K562 (cell line): ENCODE measurements around the gene VIPR2. TPM values are rescaled to one million over a fixed set of nuclear protein-coding genes. Genes with fewer than 3 reads are reported as not detected.

ENCODE experiments used
- BCL6 ChIP-seq: fragments of 250-450 bp; sonication (Bioruptor Pico); IDR thresholded peaks from 2 replicates; pipeline ENCODE4 v1.4.0; 2020
- CCAR2 ChIP-seq: fragments of 200-400 bp; formaldehyde crosslinking; IDR thresholded peaks from 2 replicates; pipeline ENCODE4 v1.6.1; 2017; ENCODE audit warnings: mild to moderate bottlenecking, low read depth, low read length
- CEBPB ChIP-seq: fragments of 450-650 bp; IDR thresholded peaks from 2 replicates; pipeline ENCODE4 v1.6.1; 2016; ENCODE audit warnings: missing genetic modification characterization, missing compliant biosample characterization
- CHD7 ChIP-seq: fragments of 200-600 bp; sonication (generic); IDR thresholded peaks from one replicate; pipeline ENCODE4 v1.6.1; 2012; ENCODE audit warnings: mild to moderate bottlenecking, low read depth, low read length, inconsistent platforms
- E2F8 ChIP-seq: fragments of 450-650 bp; IDR thresholded peaks from 2 replicates; pipeline ENCODE4 v1.7.1; 2018; ENCODE audit warnings: mild to moderate bottlenecking, low read depth; ENCODE audit not compliant: partially characterized antibody
- ELF1 ChIP-seq: fragments of 200-800 bp; sonication (Bioruptor generic); IDR thresholded peaks from 2 replicates; pipeline ENCODE4 v1.6.1; 2016; ENCODE audit warnings: missing genetic modification characterization, missing compliant biosample characterization
- HES1 ChIP-seq: fragments of 450-650 bp; IDR thresholded peaks from 2 replicates; pipeline ENCODE4 v1.6.1; 2016; ENCODE audit warnings: low read depth, mild to moderate bottlenecking, moderate library complexity
- KDM4B ChIP-seq, 2 experiments: fragments of 450-650 bp in 1 of 2; sonication (generic) in 1 of 2; IDR thresholded peaks; 2 replicates each; pipeline ENCODE4 v1.6.1; 2016 to 2017; ENCODE audit warnings: borderline replicate concordance in 2 of 2, antibody characterized with exemption in 1 of 2, low read depth in 1 of 2, mild to moderate bottlenecking in 1 of 2
- SNAPC5 ChIP-seq: fragments of 250-450 bp; sonication (Bioruptor Pico); IDR thresholded peaks from 2 replicates; pipeline ENCODE4 v1.8.0; 2021; ENCODE audit warnings: moderate library complexity, mild to moderate bottlenecking, inconsistent platforms
- TRIM24 ChIP-seq, 2 experiments: fragments of 450-650 bp; IDR thresholded peaks; 2 replicates each; pipeline ENCODE4 v1.6.1; 2016
- ZNF274 ChIP-seq: IDR thresholded peaks from 2 replicates; pipeline ENCODE4 v1.6.1; 2011; ENCODE audit warnings: low read depth, mild to moderate bottlenecking, low read length, moderate library complexity, borderline replicate concordance
- ZNF354B ChIP-seq: fragments of 250-450 bp; sonication (Bioruptor Pico); IDR thresholded peaks from 2 replicates; pipeline ENCODE4 v1.4.0; 2020
- ZNF384 ChIP-seq: IDR thresholded peaks from 2 replicates; pipeline ENCODE4 v1.6.1; 2012; ENCODE audit warnings: low read depth, low read length, improper control_type of control experiment
- ZNF561 ChIP-seq: fragments of 450-650 bp; formaldehyde crosslinking; conservative IDR thresholded peaks from 2 replicates; pipeline ENCODE4 v1.4.0; 2020; ENCODE audit warnings: mild to moderate bottlenecking, moderate library complexity
- polyA plus RNA-seq, 8 experiments: library from polyadenylated mRNA; depleted of rRNA in 4 of 8; stranded (reverse) in 5 of 8; unstranded in 3 of 8; fragments of >200 nt; fragmentation: Nextera tagmentation in 2 of 8; fragmentation: Illumina TruSeq in 1 of 8; extraction: Ambion mirVana in 2 of 8; extraction: Trizol in 1 of 8; gene quantifications; 2 replicates each; pipeline versions ENCODE4 v1.2.1 to v1.2.3, GENCODE V29; 2011 to 2014; ENCODE audit warnings: inconsistent platforms in 1 of 8, missing spikeins in 1 of 8
- total RNA-seq, 7 experiments: library from RNA; depleted of rRNA in 6 of 7; stranded (reverse); fragments of >200 nt in 6 of 7; fragmentation: Illumina TruSeq in 2 of 7; extraction: Trizol in 2 of 7; gene quantifications; 2 replicates each; pipeline versions ENCODE4 v1.2.1 to v1.2.3, GENCODE V29; 2011 to 2021; ENCODE audit warnings: low replicate concordance in 1 of 7

VIPR2 gene
- total and polyA plus RNA-seq, 9 of the 15 experiments (the other 6 are each of a cell fraction or from before 2014, with no cell fraction given) = 0.04 TPM; not detected in 8

- TF ChIP-seq HES1 (no peak), CEBPB (tag) (no peak), ZNF274 (no peak), ZNF561 (CRISPR knock-in tag) (no peak), SNAPC5 (CRISPR knock-in tag) (no peak), TRIM24 (IDR thresholded peaks at IDR 0.05) (no peak; a peak in 1 of 4 replicates), CHD7 (no peak), CCAR2 (no peak), ZNF384 (no peak), KDM4B (IDR thresholded peaks at IDR 0.05; ENCODE audit: borderline replicate concordance in 2 of 2, low read depth in 1 of 2) (peak in 1 of 2 experiments; percentile 30; a peak in 1 of 4 replicates), ZNF354B (CRISPR knock-in tag) (no peak), ELF1 (tag) (no peak; the same call in 1 of the 2 replicates), E2F8 (peak; percentile 91), BCL6 (no peak)
Measured at GRCh38 chr7:159030490-159031134, 114.1 kb downstream of the VIPR2 start (continued).
